GM19351 (cell line): ENCODE data around the gene SNAP47.

Source experiments
- ATAC-seq: cut with Tn5 transposase; IDR thresholded peaks from one replicate; pipeline ENCODE4 v1.9.1; 2021; ENCODE audit warnings: mild to moderate bottlenecking, moderate library complexity; ENCODE audit not compliant: unreplicated experiment

The SNAP47 gene

GRCh38 chr1:227781314-227781930 lies 46.2 kb downstream of the SNAP47 start:
- ATAC-seq, result no peak

- ATAC-seq, result no peak
Observed at GRCh38 chr1:227782226-227782625, 47.0 kb downstream of the SNAP47 start.

- no peak for ATAC-seq
Observed at GRCh38 chr1:227785094-227785804, 50.0 kb downstream of the SNAP47 start.

- ATAC-seq, result no peak
Observed at GRCh38 chr1:227785805-227786671, 50.8 kb downstream of the SNAP47 start.

- peak; percentile 4 for ATAC-seq
Observed at GRCh38 chr1:227786673-227787512, 51.7 kb downstream of the SNAP47 start.

GRCh38 chr1:227787513-227788270 lies 52.5 kb downstream of the SNAP47 start:
- ATAC-seq, result peak; percentile 88

GRCh38 chr1:227788271-227789083 lies 53.2 kb downstream of the SNAP47 start:
- ATAC-seq, result peak; percentile 57

- ATAC-seq, result no peak
Observed at GRCh38 chr1:227789084-227790033, 54.1 kb downstream of the SNAP47 start.

GRCh38 chr1:227790034-227790400 lies 54.8 kb downstream of the SNAP47 start:
- ATAC-seq, result no peak

- ATAC-seq, result no peak
Observed at GRCh38 chr1:227790868-227791267, 55.6 kb downstream of the SNAP47 start.

- ATAC-seq, result no peak
Observed at GRCh38 chr1:227791425-227792143, 56.3 kb downstream of the SNAP47 start.

- no peak for ATAC-seq
Observed at GRCh38 chr1:227792216-227793078, 57.2 kb downstream of the SNAP47 start.

- no peak for ATAC-seq
Observed at GRCh38 chr1:227793079-227793947, 58.1 kb downstream of the SNAP47 start.

GRCh38 chr1:227793948-227794816 lies 58.9 kb downstream of the SNAP47 start:
- ATAC-seq, result no peak

GRCh38 chr1:227794817-227795192 lies 59.6 kb downstream of the SNAP47 start:
- ATAC-seq, result no peak
